A549 treated with Mapracorat at 1 μM for 4 hours (cell line): Measurements from ENCODE around the gene IGFALS. TPM values are rescaled to one million over a fixed set of nuclear protein-coding genes. Genes with fewer than 3 reads are reported as not detected.

Experiments
- total RNA-seq: library from RNA; stranded (reverse); fragments of 200-300 nt; extraction: Qiagen RNA extraction; gene quantifications from 5 replicates; pipeline ENCODE4 v1.2.3, GENCODE V29; 2022

Gene IGFALS
- total RNA-seq, result 0.06 to 0.10 TPM (median 0.06 TPM) in 3 of 5 replicates, not detected in the others

DNA sequence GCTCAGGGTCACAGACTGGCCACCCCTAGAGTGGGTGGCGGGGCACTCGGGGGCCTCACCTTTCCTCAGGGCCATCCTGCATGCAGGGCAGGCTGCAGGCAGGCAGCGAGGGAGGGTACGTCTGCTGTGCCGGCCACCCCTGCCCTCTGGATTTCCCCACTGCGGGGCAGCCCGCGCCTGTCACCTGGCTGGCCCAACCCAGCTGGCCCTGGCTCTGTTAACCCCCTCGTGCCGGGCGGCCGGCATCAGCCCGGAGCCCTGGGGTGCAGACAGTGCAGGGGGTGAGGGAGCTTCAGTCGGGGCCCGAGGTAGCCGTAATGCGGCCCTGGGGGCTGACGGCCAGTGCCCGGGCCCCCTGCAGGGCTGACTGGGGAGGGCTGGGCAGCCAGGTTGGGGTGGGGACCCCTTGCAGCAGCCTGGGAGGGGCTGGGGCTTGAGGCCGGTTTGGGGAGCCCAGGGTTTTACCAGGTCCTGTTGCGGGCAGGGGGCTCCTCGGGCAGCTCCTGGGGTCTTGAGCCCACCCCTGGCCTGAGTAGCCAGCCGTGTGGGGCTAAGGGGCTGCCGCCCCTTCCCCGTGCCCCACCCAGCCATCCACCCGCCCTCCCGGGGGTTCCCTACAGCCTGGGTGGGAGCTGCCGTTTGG is at the start of gene IGFALS:
Gene IGFALS, minus strand, starts transcription at position 128 of the 643 bp plus-strand sequence. Its CDS starts 53 bp downstream, at position 75.

DNA sequence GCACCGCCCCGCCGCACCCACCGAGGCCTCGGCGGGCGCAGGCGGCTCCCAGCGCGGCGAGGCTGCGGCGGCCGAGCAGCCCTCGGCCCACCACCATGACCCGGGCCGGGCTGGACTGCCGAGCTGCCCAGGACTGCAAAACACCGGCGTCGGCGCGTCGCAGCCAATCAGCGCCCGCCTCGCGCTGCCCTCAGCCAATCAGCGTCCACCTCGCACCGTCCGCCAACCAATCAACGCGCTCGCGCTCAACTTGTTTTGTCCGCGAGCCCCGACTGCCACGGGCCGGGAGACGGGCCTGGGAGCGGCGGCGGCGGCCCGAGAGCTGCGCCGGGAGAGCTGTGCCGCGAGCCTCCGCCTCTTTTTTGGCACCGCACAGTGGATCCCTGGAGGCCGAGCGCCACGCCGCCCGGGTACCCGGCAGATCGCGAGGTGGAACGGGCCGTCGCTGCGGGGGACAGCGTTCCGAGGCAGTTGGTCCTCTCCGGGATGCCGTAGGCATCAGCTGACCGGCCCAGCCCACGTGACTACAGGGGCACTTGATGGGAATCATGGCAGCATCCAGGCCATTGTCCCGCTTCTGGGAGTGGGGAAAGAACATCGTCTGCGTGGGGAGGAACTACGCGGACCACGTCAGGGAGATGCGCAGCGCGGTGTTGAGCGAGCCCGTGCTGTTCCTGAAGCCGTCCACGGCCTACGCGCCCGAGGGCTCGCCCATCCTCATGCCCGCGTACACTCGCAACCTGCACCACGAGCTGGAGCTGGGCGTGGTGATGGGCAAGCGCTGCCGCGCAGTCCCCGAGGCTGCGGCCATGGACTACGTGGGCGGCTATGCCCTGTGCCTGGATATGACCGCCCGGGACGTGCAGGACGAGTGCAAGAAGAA is 33.4 kb upstream of the IGFALS start, which contains the start of the genes FAHD1 and HAGH:
Gene FAHD1, plus strand, starts transcription at position 516 of the 883 bp plus-strand sequence. Its CDS starts 33 bp downstream, at position 549.
Gene HAGH, minus strand, starts transcription at position 135 of the 883 bp plus-strand sequence. Its CDS starts 38 bp downstream, at position 97.

DNA sequence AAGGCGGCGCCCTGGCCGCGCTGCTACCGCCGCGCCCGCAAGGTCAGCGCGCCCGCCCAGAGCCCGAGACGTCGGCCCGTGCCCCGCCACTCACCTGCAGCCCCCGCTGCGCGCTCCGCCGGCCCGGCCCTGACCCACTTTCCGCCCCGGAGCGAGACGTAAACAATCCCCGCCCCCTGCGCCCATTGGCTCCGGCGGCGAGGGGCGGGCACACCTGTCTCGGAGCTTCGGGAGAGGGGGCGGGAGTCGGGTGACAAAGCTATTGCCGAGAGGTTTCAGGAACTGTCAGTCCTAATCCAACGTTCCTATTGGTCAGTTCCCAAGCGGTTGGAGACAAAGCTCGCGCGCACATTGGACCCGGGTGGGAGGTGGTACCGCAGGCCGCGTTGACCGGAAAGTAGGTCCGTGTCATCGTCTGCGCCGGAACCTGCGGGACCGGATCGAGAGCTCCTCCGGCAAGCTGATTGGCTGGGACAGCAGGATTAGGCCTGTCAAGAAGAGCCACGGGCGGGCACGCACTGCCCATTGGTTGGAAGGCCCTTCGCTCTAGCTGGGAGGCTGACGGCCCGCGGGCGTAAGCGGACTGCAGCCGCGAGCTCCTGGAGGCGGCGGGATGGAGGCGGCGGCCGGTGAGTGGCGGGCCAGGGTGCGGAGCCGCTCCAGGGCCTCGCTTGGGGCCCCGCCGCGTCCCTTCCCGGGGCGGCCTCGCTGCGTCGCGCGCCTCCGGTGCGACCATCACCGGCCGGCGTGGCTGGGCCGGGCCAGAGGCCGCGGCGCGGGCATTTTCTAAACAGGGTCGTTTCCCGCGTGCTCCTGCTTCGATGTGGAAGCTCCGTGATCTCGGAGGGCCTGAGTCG is 10.9 kb downstream of the IGFALS start, which contains the start of the genes NUBP2 and SPSB3:
Gene NUBP2, plus strand, starts transcription at position 553 of the 857 bp plus-strand sequence. Its CDS starts 61 bp downstream, at position 614.
Gene SPSB3, minus strand, starts transcription at position 164 of the 857 bp plus-strand sequence. CDS start 1,088 bp downstream, outside the sequence.

DNA sequence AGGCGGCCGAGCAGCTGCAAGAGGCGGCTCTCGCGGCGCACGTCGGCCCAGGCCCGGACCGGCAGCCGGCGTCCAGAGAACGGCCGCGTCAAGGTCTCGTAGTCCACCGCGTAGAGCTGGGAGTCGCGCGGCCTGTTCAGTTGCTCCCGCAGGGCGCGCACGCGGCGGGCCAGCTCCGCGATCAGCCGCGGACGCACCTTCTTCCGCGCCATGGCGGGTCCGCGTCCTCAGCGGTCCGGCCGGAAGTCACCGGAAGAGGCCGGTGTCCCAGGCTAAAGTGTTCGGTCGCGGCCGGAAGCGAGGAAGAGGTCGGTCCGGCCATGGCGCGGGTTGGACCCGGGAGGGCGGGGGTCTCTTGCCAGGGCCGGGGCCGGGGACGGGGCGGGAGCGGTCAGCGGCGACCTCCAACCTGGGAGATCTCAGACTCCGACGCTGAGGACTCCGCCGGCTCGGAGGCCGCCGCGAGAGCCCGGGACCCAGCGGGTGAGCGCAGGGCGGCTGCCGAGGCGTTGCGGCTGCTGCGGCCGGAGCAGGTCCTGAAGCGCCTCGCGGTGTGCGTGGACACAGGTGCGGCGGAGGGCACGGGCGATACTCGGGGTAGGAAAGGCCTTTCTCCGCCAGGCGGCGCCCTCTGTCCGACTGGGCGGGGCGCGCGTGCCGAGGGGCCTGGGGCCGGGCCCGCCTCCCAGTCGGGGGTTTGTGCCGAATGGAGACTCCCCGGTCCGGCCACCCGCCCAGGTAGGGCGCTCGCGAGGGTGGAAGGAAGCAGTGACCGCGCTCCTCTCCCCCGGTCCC is 20.4 kb downstream of the IGFALS start, which contains the start of gene MRPS34:
Gene MRPS34, minus strand, starts transcription at position 227 of the 795 bp plus-strand sequence. Its CDS starts 15 bp downstream, at position 212.

DNA sequence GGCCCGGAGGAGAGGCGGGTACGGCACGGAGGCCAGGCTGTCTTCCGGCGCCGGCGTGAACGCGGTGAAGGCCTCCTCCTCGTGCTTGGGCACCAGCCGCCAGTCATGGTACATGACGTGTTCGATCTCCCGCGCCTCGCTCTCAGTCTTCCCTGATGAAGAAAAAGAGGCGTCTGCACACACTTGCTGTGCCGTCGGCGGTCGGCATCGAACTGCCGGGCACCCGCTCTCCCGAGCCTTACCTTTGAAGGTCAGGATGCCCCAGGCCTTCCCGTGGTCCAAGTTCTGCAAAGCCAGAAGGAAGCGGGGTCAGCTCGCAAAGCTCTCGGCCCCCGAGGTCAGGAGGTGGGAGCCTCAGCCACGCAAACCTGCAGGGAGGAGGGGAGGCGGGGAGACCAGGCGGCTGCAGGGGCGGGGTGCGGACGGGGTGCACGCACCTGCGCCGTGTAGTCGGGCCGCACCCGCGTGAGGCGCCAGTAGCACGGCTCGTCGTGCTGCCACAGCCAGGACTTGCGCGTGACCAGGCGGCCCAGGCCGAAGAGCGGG is 21.1 kb downstream of the IGFALS start, which contains the start of gene EME2:
Gene EME2, plus strand, starts transcription at position 449 of the 546 bp plus-strand sequence. CDS start 418 bp downstream, outside the sequence.

DNA sequence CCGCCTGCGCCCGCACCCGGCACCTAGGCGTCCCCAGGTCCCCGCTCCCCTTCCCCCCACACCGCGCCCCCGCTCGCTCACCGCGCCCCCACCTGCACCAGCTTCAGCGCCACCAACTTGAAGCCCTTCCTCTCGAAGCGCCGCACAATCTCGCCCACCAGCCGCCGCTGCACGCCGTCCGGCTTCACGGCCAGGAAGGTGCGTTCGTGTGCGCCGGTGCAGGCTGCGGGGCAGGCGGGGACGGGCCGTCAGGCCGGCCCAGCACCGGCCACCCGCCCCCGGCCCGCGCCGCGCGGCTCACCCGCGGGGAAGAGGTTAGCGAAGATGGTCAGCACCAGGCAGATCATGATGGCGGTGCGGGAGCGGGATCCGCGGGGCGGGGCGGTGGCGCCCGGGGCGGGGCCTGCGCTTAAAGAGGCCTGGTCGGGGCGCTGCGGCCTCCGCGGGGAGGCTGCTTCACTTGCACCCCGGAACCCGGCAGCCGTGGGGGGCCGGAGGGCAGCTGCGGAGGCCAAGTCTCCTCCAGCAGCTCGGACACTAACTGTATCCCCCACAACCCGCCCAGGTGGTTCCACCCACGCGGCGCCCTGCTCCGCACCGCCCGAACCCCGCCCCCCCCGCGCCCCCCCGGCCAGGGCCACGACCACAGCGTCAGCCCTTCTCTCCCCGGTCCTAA is 22.2 kb downstream of the IGFALS start, which contains the start of gene NME3:
Gene NME3, minus strand, starts transcription at position 356 of the 676 bp plus-strand sequence. Its CDS starts 9 bp downstream, at position 347.

Other genes starting within 250 kb of the IGFALS start
- 7.7 to 9.0 TPM (median 8.6 TPM) in 5 replicates for gene IFT140, start 181.6 kb downstream of the IGFALS start, total RNA-seq
- gene CRAMP1, start 181.3 kb downstream of the IGFALS start, total RNA-seq, result 10.2 to 21.1 TPM (median 15.9 TPM) in 5 replicates
- gene JPT2, start 115.4 kb downstream of the IGFALS start, total RNA-seq, result 167 to 196 TPM (median 178 TPM) in 5 replicates
- 40.7 to 70.6 TPM (median 60.8 TPM) in 5 replicates for gene MAPK8IP3, start 87.5 kb downstream of the IGFALS start, total RNA-seq
- gene NME3, start 22.2 kb downstream of the IGFALS start, total RNA-seq, result 31.2 to 64.7 TPM (median 62.4 TPM) in 5 replicates
- 6.0 to 12.0 TPM (median 10.0 TPM) in 5 replicates for gene EME2, start 20.9 kb downstream of the IGFALS start, total RNA-seq
- gene MRPS34, start 20.6 kb downstream of the IGFALS start, total RNA-seq, result 168 to 282 TPM (median 245 TPM) in 5 replicates
- gene SPSB3, start 11.1 kb downstream of the IGFALS start, total RNA-seq, result 17.2 to 28.9 TPM (median 24.8 TPM) in 5 replicates
- 53.4 to 92.2 TPM (median 81.1 TPM) in 5 replicates for gene NUBP2, start 10.7 kb downstream of the IGFALS start, total RNA-seq
- 56.2 to 70.5 TPM (median 67.0 TPM) in 5 replicates for gene HAGH, start 33.1 kb upstream of the IGFALS start, total RNA-seq
- 43.1 to 50.4 TPM (median 48.4 TPM) in 5 replicates for gene FAHD1, start 33.5 kb upstream of the IGFALS start, total RNA-seq
- 1.1 to 1.9 TPM (median 1.4 TPM) in 5 replicates for gene MEIOB, start 78.5 kb upstream of the IGFALS start, total RNA-seq
- 1.5 to 3.1 TPM (median 2.8 TPM) in 5 replicates for gene HS3ST6, start 124.7 kb upstream of the IGFALS start, total RNA-seq
- 34.0 to 45.3 TPM (median 40.5 TPM) in 5 replicates for gene MSRB1, start 149.5 kb upstream of the IGFALS start, total RNA-seq
- 0.07 to 0.13 TPM in 2 of 5 replicates, not detected in the others for gene RPL3L, start 161.0 kb upstream of the IGFALS start, total RNA-seq
- gene NDUFB10, start 165.8 kb upstream of the IGFALS start, total RNA-seq, result 241 to 346 TPM (median 257 TPM) in 5 replicates
- 3,564 to 5,547 TPM (median 5,202 TPM) in 5 replicates for gene RPS2, start 171.1 kb upstream of the IGFALS start, total RNA-seq
- gene RNF151, start 173.2 kb upstream of the IGFALS start, total RNA-seq, result not detected in 5 replicates
- gene TBL3, start 178.3 kb upstream of the IGFALS start, total RNA-seq, result 31.8 to 43.4 TPM (median 38.1 TPM) in 5 replicates
- gene NOXO1, start 187.8 kb upstream of the IGFALS start, total RNA-seq, result 0.19 to 0.38 TPM (median 0.26 TPM) in 4 of 5 replicates, not detected in the other
- 25.8 to 46.2 TPM (median 44.5 TPM) in 5 replicates for gene GFER, start 190.5 kb upstream of the IGFALS start, total RNA-seq
- 6.5 to 9.5 TPM (median 7.7 TPM) in 5 replicates for gene SYNGR3, start 196.3 kb upstream of the IGFALS start, total RNA-seq
- 43.2 to 63.7 TPM (median 58.6 TPM) in 5 replicates for gene ZNF598, start 216.1 kb upstream of the IGFALS start, total RNA-seq
- gene NPW, start 226.1 kb upstream of the IGFALS start, total RNA-seq, result 0.52 to 0.94 TPM (median 0.70 TPM) in 5 replicates
- 40.1 to 62.6 TPM (median 58.3 TPM) in 5 replicates for gene NHERF2, start 233.2 kb upstream of the IGFALS start, total RNA-seq